ENCODE results near the gene CTNND2.

GRCh38 chr5:11110128-11110527 is 794.1 kb downstream of the CTNND2 start:
- TF ChIP-seq YY1 (IDR thresholded peaks at IDR 0.05; ENCODE audit: insufficient read depth, insufficient read length) (no peak), ZNF274 (IDR thresholded peaks at IDR 0.05; ENCODE audit: low read depth, low read length) (no peak), SUZ12 (IDR thresholded peaks at IDR 0.05; ENCODE audit: extremely low read depth, insufficient read depth, insufficient read length) (no peak)
